GM15510 (cell line): ENCODE data around the gene CCL18.

Experiments
- POLR2A ChIP-seq: IDR thresholded peaks from 3 replicates; pipeline ENCODE4 v1.6.1; 2011; ENCODE audit warnings: borderline replicate concordance; ENCODE audit not compliant: insufficient read length; ENCODE audit errors: extremely low read depth

Gene CCL18

GRCh38 chr17:36063786-36064541 is at the start of gene CCL18:
Gene CCL18 (plus strand): TSS chr17:36064272. CDS start chr17:36064343, 71 bp downstream.
- no peak for TF ChIP-seq POLR2A

- TF ChIP-seq POLR2A = no peak
Measured at GRCh38 chr17:36014946-36015345, 49.1 kb upstream of the CCL18 start.

DNA sequence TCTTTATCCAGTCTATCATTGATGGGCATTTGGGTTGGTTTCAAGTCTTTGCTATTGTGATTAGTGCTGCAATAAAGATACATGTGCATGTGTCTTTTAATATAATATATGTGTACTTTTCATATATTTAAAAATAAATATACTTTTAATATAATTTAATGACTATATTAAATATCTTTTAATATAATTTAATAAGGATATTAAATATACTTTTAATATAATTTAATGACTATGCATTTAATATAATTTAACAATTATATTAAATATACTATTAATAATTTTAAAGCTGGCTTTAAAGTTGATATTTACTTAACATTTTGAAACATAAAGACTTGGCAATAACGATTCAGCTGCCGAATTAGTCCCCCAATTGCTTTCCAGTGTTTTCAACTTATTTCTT is 47.5 kb upstream of the CCL18 start:
- no peak for TF ChIP-seq POLR2A

- no peak for TF ChIP-seq POLR2A
Measured at GRCh38 chr17:36017799-36018198, 46.3 kb upstream of the CCL18 start, which contains the start of gene CCL23. Gene CCL23 (minus strand): TSS chr17:36017972. CDS start chr17:36017897, 75 bp downstream.

GRCh38 chr17:36019423-36019822 is 44.6 kb upstream of the CCL18 start:
- TF ChIP-seq POLR2A = no peak

- TF ChIP-seq POLR2A = no peak
Measured at GRCh38 chr17:36024106-36024869, 39.8 kb upstream of the CCL18 start.

GRCh38 chr17:36027761-36028160 is 36.3 kb upstream of the CCL18 start:
- no peak for TF ChIP-seq POLR2A

DNA sequence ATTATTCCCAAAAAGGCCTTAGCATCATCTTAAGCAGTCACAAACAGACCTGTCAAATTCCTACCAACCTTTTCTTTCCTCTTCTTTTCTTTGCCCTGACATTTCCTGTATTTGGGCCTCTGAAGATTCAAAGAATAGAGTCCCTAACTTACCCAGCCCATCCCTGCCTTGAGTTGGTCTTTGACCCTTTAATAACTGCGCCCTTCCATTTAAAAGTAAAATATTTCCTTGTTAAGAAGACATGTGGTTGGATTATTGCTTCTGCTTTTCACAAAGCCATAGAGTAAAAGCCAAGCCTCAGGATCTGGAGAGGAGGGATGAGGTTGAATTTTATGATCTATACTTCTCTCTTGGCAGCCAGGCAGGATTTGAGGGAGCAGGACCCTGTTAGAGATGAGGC is 33.1 kb upstream of the CCL18 start:
- no peak for TF ChIP-seq POLR2A

DNA sequence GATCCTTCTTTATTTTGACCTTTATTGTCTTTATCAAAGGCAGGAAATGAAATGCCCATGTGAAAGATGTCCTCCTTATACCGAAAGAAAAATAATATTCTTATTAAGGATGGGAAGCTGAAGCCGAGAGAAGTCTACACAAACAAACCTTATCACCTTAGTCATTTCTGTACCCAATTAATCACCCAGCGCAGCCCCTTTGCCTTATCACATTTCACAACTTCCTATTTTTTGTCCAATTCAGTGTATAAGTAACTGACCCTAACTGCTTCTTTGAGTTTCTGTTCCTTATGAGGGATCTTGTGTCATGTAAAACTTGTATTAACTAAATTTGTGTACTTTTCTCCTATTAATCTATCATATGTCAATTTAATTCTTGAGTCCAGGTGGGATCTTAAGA is 29.9 kb upstream of the CCL18 start:
- TF ChIP-seq POLR2A = no peak

DNA sequence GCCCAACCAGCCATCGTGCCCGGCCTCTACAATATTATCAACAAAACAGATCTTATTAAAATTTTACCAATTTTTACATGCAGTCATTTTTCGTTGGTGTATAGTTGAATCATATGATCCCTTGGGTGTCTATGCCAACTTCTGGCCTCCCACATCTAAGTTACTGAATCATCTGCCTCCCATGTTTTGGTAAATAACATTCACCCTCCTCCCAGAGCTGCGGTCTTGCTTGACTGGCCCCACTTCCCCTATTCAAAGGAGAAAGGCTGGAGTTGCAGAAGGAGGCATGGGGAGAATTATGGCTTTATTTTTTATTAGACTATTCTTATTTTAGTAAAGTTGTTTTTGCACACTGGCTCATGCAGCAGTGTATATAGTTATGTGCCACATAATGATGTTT is 27.8 kb upstream of the CCL18 start:
- TF ChIP-seq POLR2A = no peak

GRCh38 chr17:36048066-36048465 is 16.0 kb upstream of the CCL18 start:
- no peak for TF ChIP-seq POLR2A

DNA sequence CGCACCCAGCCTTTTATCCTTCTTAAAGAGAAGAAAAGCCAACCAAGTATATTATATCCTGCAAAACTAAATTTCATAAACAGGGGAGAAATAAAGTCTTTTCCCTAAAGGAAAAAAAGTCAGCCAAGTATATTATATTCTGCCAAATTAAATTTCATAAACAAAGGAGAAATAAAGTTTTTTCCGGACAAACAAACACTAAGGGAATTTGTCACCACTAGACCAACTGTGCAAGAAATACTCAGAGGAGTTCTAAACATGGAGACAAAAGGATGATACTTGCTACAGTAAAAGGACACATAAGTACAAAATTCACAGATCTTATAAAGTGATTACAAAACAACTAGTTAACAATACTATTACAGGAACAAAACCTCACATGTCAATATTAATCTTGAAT is 14.4 kb upstream of the CCL18 start:
- TF ChIP-seq POLR2A = no peak

DNA sequence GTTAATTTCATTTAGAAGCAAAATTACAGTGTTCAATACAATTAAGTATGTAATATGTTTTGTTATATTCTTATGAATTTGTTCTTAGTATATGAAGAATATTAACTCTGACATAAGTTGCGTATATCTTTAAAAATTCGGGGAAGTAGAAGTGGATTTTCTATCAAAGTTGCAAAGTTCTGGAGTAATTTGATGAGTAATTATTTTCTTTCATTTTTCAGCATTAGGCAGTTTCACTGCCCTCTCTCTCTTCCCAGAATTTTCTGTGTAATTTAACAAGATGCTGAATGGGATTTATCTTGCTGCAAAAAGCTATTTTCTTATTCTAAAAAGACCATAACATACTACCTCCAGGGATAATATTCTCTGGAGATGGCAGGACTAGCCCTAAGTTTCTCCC is 8.9 kb upstream of the CCL18 start:
- no peak for TF ChIP-seq POLR2A

DNA sequence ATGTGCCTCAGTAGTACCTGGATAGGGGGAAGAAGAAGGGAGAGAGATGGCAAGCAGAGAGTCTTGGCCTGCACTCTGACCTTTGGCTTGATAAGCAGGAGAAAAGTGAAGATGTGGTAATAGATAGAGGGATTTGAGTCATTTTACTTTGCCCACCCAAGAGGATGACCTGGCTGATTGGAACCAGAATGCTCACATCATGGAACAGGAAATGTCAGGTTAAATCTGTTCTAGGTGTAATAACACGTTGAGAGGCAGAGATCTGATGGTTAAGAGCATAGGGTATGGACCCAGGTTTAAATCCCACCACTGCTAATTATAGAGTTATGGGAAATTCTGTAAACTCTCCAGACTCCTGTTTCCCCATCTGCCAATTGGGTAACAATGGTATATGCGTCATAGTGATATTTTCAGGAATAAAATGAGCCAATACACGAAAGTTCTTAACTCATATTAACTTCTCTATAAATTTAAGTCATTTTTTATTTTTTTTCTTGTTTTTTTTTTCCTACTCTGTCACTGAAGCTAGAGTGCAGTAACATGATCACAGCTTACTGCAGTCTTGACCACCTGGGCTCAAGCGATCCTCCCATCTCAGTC is 8.1 kb upstream of the CCL18 start:
- TF ChIP-seq POLR2A = no peak

DNA sequence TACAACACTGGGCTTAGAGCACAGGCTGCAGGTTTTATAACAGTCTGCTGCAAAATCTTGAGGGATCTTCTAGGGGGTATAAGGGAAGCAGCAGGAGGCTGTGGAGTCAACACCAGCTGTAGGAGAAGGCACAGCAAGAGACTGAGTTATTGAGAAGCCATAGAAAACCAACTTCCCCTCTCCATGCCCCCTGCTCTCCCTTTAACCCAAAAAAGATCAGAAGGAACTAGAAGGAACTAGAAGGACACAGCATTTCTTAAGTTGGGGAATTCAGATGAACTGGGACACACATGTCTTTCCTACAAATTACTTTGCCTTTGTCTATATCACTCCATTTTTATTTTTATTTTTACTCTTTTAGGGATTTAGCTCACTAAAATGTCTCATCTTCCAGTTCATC is 6.2 kb upstream of the CCL18 start:
- TF ChIP-seq POLR2A = no peak
